K562 (cell line): ENCODE measurements around the gene DKC1. TPM values are rescaled to one million over a fixed set of nuclear protein-coding genes. Genes with fewer than 3 reads are reported as not detected.

ENCODE experiments used
- ARID3A ChIP-seq: IDR thresholded peaks from 2 replicates; pipeline ENCODE4 v1.6.1; 2012; ENCODE audit warnings: low read depth, low read length, improper control_type of control experiment, borderline replicate concordance
- ELF2 ChIP-seq: fragments of 250-450 bp; sonication (Bioruptor Pico); IDR thresholded peaks from 2 replicates; pipeline ENCODE4 v1.5.0; 2021; ENCODE audit warnings: mild to moderate bottlenecking
- HDAC3 ChIP-seq: fragments of 450-650 bp; IDR thresholded peaks from 2 replicates; pipeline ENCODE4 v1.6.1; 2018; ENCODE audit warnings: borderline replicate concordance, mild to moderate bottlenecking, moderate library complexity; ENCODE audit not compliant: partially characterized antibody
- HMGN3 ChIP-seq: IDR thresholded peaks from 2 replicates; pipeline ENCODE4 v1.6.1; 2011; ENCODE audit warnings: borderline replicate concordance, low read depth, mild to moderate bottlenecking, mixed read lengths, low read length; ENCODE audit not compliant: insufficient read length; ENCODE audit errors: extremely low read depth
- MITF ChIP-seq: IDR thresholded peaks from 2 replicates; pipeline ENCODE4 v1.6.1; 2014; ENCODE audit warnings: antibody characterized with exemption
- NCOA1 ChIP-seq: fragments of 450-650 bp; IDR thresholded peaks from 2 replicates; pipeline ENCODE4 v1.6.1; 2016; ENCODE audit warnings: low read depth
- POLR2G ChIP-seq: fragments of 200-400 bp; formaldehyde crosslinking; IDR thresholded peaks from 2 replicates; pipeline ENCODE4 v1.6.1; 2017; ENCODE audit warnings: low read depth, mild to moderate bottlenecking, antibody characterized with exemption, low read length, moderate library complexity
- PURB ChIP-seq: sonication (generic); formaldehyde crosslinking; IDR thresholded peaks from 2 replicates; pipeline ENCODE4 v1.9.0; 2021; ENCODE audit warnings: low read depth, mild to moderate bottlenecking, missing genetic modification reagents
- RBM39 ChIP-seq: fragments of 200-400 bp; formaldehyde crosslinking; optimal IDR thresholded peaks from 2 replicates; pipeline ENCODE3; 2018; ENCODE audit warnings: low read depth, low read length
- RFX5 ChIP-seq: IDR thresholded peaks from 2 replicates; pipeline ENCODE4 v1.6.1; 2011; ENCODE audit warnings: low read depth, mild to moderate bottlenecking, improper control_type of control experiment, low read length
- SMAD1 ChIP-seq: fragments of 150-350 bp; IDR thresholded peaks from 2 replicates; pipeline ENCODE4 v1.6.1; 2014; ENCODE audit warnings: low read length, low read depth; ENCODE audit not compliant: partially characterized antibody
- SOX6 ChIP-seq: fragments of 450-650 bp; IDR thresholded peaks from 2 replicates; pipeline ENCODE4 v1.6.1; 2014; ENCODE audit warnings: mild to moderate bottlenecking
- YY1 ChIP-seq, 3 experiments: IDR thresholded peaks; 2 replicates each; pipeline ENCODE4 v1.6.1; 2011; ENCODE audit warnings: low read length in 2 of 3, mild to moderate bottlenecking in 2 of 3, moderate library complexity in 2 of 3, borderline replicate concordance in 1 of 3, control low read depth in 1 of 3, low read depth in 1 of 3; ENCODE audit not compliant: insufficient read depth in 3 of 3, insufficient replicate concordance in 2 of 3, control insufficient read depth in 1 of 3, insufficient read length in 1 of 3; ENCODE audit errors: extremely low read depth in 1 of 3
- ZBTB9 ChIP-seq: fragments of 450-650 bp; formaldehyde crosslinking; IDR thresholded peaks from 2 replicates; pipeline ENCODE4 v1.4.0; 2020; ENCODE audit warnings: mild to moderate bottlenecking, moderate library complexity
- ZNF408 ChIP-seq: fragments of 250-450 bp; sonication (Bioruptor Pico); IDR thresholded peaks from 2 replicates; pipeline ENCODE4 v1.4.0; 2020; ENCODE audit warnings: low read depth, mild to moderate bottlenecking, moderate library complexity
- ZNF609 ChIP-seq: sonication (generic); formaldehyde crosslinking; IDR thresholded peaks from 2 replicates; pipeline ENCODE4 v1.8.1; 2023; ENCODE audit warnings: missing genetic modification reagents, mild to moderate bottlenecking, borderline replicate concordance
- polyA plus RNA-seq, 8 experiments: library from polyadenylated mRNA; depleted of rRNA in 4 of 8; stranded (reverse) in 5 of 8; unstranded in 3 of 8; fragments of >200 nt; fragmentation: Nextera tagmentation in 2 of 8; fragmentation: Illumina TruSeq in 1 of 8; extraction: Ambion mirVana in 2 of 8; extraction: Trizol in 1 of 8; gene quantifications; 2 replicates each; pipeline versions ENCODE4 v1.2.1 to v1.2.3, GENCODE V29; 2011 to 2014; ENCODE audit warnings: inconsistent platforms in 1 of 8, missing spikeins in 1 of 8
- total RNA-seq, 7 experiments: library from RNA; depleted of rRNA in 6 of 7; stranded (reverse); fragments of >200 nt in 6 of 7; fragmentation: Illumina TruSeq in 2 of 7; extraction: Trizol in 2 of 7; gene quantifications; 2 replicates each; pipeline versions ENCODE4 v1.2.1 to v1.2.3, GENCODE V29; 2011 to 2021; ENCODE audit warnings: low replicate concordance in 1 of 7

DKC1 gene
- total and polyA plus RNA-seq, 9 of the 15 experiments (the other 6 are each of a cell fraction or from before 2014, with no cell fraction given): 205 to 313 (median 219) TPM

- TF ChIP-seq HMGN3 (peak; percentile 37), ELF2 (CRISPR knock-in tag) (peak; percentile 48; the same call in 1 of the 2 replicates), RFX5 (no peak), NCOA1 (no peak), ZNF408 (CRISPR knock-in tag) (no peak), SMAD1 (no peak), SOX6 (peak; percentile 41; the same call in 1 of the 2 replicates), YY1 (IDR thresholded peaks at IDR 0.05; ENCODE audit: borderline replicate concordance in 1 of 3, control insufficient read depth in 1 of 3, extremely low read depth in 1 of 3, insufficient read depth in 3 of 3, insufficient read length in 1 of 3, insufficient replicate concordance in 2 of 3, low read depth in 1 of 3, low read length in 2 of 3) (no peak), RBM39 (no peak), POLR2G (no peak), ZBTB9 (0 out of 2 replicates have a peak, but pooled peaks have one; percentile 38), ARID3A (no peak), ZNF609 (no peak), PURB (no peak), MITF (no peak), HDAC3 (no peak)
Measured at GRCh38 chrX:154784149-154784995, 21.7 kb downstream of the DKC1 start (continued).
